ENCODE measurements around the gene ASGR1.

ASGR1 gene

DNA sequence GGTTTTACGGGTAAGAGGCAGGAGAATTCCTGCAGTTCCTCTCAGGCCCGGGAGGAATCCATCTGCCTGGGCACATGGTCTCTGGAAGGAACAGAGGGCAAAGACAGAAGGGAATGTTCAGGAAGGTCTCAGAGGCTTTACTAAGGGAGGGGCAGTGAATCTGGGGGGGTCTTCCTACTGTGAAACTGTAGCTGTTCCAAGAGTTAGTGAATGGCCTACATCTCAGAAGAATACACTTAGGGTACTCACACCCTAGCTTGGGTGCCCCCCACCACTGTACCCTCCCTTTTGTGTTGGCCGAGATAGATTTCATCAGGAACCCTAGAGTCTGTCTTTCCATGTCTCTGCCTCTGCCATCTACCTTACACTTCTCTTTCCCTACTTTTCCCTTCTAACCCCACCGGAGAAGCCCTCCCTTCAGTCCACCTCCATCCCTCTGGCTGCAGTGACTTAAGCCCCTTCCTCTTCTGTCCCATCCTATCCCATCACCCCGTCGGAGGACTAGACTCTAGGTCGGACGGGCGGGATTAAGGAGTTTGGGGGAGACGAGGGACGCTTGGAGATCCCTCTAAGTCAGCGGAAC, 40.1 kb upstream of the ASGR1 start:
- H3K4me1 ChIP-seq (ENCODE audit: control insufficient read depth, insufficient read depth, low read length): peaks cover 7% of the 10 kb centered on the region
- ChIA-PET CTCF (interaction anchor here (0.7 to 4.2 kb wide), 8 partner anchors 15 to 174 kb away, joined by 3 to 34 read pairs (median 6); partner anchors contain the start of genes DVL2, GABARAP and PHF23), POLR2A (interaction anchor here (0.6 to 9.8 kb wide), 18 partner anchors 13 to 296 kb away, joined by 3 to 284 read pairs (median 6); partner anchors contain the start of genes CTDNEP1, DVL2, ELP5 and GABARAP)
- H3K4me3 ChIP-seq (ENCODE audit: low read depth, low read length): peak overlapping the region; percentile 83
- H3K27ac ChIP-seq (ENCODE audit: extremely low read depth, low read depth, low read length): peak overlapping the region; percentile 83; the same call in 1 of the 2 replicates
- no peaks in the 10 kb centered on the region for H3K9me3 ChIP-seq (ENCODE audit: control insufficient read depth, insufficient read depth, low read depth, low read length)
- TF ChIP-seq ZNF354C (tag by site-specific recombination; IDR thresholded peaks at IDR 0.05; ENCODE audit: borderline replicate concordance, low read depth) (no peak), WT1 (tag by site-specific recombination; IDR thresholded peaks at IDR 0.05) (peak; percentile 43; the same call in 1 of the 2 replicates), ZNF423 (tag by site-specific recombination; IDR thresholded peaks at IDR 0.05) (no peak), ZNF2 (tag by site-specific recombination; IDR thresholded peaks at IDR 0.05) (0 out of 2 replicates have a peak, but pooled peaks have one; percentile 47), PRDM1 (tag by site-specific recombination; IDR thresholded peaks at IDR 0.05) (peak; percentile 62), ZNF140 (tag by site-specific recombination; IDR thresholded peaks at IDR 0.05) (no peak), ZNF366 (tag by site-specific recombination; conservative IDR thresholded peaks at IDR 0.05) (peak; percentile 58; the same call in 1 of the 2 replicates), KLF10 (tag by site-specific recombination; IDR thresholded peaks at IDR 0.05) (no peak), ZNF777 (tag by site-specific recombination; IDR thresholded peaks at IDR 0.05; ENCODE audit: borderline replicate concordance) (peak; percentile 66; the same call in 1 of the 2 replicates), SP2 (tag by site-specific recombination; IDR thresholded peaks at IDR 0.05) (peak; percentile 59), MYNN (tag by site-specific recombination; IDR thresholded peaks at IDR 0.05; ENCODE audit: borderline replicate concordance) (no peak), ZNF341 (tag by site-specific recombination; IDR thresholded peaks at IDR 0.05; ENCODE audit: low read depth) (peak; percentile 34; the same call in 1 of the 2 replicates), ZFP37 (tag by site-specific recombination; IDR thresholded peaks at IDR 0.05) (no peak), IKZF3 (tag by site-specific recombination; IDR thresholded peaks at IDR 0.05) (peak; percentile 44; the same call in 1 of the 2 replicates)
- TF ChIP-seq, protein P1, sequence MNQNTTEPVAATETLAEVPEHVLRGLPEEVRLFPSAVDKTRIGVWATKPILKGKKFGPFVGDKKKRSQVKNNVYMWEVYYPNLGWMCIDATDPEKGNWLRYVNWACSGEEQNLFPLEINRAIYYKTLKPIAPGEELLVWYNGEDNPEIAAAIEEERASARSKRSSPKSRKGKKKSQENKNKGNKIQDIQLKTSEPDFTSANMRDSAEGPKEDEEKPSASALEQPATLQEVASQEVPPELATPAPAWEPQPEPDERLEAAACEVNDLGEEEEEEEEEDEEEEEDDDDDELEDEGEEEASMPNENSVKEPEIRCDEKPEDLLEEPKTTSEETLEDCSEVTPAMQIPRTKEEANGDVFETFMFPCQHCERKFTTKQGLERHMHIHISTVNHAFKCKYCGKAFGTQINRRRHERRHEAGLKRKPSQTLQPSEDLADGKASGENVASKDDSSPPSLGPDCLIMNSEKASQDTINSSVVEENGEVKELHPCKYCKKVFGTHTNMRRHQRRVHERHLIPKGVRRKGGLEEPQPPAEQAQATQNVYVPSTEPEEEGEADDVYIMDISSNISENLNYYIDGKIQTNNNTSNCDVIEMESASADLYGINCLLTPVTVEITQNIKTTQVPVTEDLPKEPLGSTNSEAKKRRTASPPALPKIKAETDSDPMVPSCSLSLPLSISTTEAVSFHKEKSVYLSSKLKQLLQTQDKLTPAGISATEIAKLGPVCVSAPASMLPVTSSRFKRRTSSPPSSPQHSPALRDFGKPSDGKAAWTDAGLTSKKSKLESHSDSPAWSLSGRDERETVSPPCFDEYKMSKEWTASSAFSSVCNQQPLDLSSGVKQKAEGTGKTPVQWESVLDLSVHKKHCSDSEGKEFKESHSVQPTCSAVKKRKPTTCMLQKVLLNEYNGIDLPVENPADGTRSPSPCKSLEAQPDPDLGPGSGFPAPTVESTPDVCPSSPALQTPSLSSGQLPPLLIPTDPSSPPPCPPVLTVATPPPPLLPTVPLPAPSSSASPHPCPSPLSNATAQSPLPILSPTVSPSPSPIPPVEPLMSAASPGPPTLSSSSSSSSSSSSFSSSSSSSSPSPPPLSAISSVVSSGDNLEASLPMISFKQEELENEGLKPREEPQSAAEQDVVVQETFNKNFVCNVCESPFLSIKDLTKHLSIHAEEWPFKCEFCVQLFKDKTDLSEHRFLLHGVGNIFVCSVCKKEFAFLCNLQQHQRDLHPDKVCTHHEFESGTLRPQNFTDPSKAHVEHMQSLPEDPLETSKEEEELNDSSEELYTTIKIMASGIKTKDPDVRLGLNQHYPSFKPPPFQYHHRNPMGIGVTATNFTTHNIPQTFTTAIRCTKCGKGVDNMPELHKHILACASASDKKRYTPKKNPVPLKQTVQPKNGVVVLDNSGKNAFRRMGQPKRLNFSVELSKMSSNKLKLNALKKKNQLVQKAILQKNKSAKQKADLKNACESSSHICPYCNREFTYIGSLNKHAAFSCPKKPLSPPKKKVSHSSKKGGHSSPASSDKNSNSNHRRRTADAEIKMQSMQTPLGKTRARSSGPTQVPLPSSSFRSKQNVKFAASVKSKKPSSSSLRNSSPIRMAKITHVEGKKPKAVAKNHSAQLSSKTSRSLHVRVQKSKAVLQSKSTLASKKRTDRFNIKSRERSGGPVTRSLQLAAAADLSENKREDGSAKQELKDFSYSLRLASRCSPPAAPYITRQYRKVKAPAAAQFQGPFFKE (tag by site-specific recombination; IDR thresholded peaks at IDR 0.05; ENCODE audit: borderline replicate concordance): no peak
- TF ChIP-seq, protein P2, sequence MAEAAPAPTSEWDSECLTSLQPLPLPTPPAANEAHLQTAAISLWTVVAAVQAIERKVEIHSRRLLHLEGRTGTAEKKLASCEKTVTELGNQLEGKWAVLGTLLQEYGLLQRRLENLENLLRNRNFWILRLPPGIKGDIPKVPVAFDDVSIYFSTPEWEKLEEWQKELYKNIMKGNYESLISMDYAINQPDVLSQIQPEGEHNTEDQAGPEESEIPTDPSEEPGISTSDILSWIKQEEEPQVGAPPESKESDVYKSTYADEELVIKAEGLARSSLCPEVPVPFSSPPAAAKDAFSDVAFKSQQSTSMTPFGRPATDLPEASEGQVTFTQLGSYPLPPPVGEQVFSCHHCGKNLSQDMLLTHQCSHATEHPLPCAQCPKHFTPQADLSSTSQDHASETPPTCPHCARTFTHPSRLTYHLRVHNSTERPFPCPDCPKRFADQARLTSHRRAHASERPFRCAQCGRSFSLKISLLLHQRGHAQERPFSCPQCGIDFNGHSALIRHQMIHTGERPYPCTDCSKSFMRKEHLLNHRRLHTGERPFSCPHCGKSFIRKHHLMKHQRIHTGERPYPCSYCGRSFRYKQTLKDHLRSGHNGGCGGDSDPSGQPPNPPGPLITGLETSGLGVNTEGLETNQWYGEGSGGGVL (tag by site-specific recombination; IDR thresholded peaks at IDR 0.05): peak; percentile 55; the same call in 1 of the 2 replicates
- TF ChIP-seq, protein P3, sequence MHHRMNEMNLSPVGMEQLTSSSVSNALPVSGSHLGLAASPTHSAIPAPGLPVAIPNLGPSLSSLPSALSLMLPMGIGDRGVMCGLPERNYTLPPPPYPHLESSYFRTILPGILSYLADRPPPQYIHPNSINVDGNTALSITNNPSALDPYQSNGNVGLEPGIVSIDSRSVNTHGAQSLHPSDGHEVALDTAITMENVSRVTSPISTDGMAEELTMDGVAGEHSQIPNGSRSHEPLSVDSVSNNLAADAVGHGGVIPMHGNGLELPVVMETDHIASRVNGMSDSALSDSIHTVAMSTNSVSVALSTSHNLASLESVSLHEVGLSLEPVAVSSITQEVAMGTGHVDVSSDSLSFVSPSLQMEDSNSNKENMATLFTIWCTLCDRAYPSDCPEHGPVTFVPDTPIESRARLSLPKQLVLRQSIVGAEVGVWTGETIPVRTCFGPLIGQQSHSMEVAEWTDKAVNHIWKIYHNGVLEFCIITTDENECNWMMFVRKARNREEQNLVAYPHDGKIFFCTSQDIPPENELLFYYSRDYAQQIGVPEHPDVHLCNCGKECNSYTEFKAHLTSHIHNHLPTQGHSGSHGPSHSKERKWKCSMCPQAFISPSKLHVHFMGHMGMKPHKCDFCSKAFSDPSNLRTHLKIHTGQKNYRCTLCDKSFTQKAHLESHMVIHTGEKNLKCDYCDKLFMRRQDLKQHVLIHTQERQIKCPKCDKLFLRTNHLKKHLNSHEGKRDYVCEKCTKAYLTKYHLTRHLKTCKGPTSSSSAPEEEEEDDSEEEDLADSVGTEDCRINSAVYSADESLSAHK (tag by site-specific recombination; IDR thresholded peaks at IDR 0.05): no peak
- TF ChIP-seq, protein P4, sequence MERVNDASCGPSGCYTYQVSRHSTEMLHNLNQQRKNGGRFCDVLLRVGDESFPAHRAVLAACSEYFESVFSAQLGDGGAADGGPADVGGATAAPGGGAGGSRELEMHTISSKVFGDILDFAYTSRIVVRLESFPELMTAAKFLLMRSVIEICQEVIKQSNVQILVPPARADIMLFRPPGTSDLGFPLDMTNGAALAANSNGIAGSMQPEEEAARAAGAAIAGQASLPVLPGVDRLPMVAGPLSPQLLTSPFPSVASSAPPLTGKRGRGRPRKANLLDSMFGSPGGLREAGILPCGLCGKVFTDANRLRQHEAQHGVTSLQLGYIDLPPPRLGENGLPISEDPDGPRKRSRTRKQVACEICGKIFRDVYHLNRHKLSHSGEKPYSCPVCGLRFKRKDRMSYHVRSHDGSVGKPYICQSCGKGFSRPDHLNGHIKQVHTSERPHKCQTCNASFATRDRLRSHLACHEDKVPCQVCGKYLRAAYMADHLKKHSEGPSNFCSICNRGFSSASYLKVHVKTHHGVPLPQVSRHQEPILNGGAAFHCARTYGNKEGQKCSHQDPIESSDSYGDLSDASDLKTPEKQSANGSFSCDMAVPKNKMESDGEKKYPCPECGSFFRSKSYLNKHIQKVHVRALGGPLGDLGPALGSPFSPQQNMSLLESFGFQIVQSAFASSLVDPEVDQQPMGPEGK (tag by site-specific recombination; IDR thresholded peaks at IDR 0.05): peak; percentile 51
- TF ChIP-seq, protein P5, sequence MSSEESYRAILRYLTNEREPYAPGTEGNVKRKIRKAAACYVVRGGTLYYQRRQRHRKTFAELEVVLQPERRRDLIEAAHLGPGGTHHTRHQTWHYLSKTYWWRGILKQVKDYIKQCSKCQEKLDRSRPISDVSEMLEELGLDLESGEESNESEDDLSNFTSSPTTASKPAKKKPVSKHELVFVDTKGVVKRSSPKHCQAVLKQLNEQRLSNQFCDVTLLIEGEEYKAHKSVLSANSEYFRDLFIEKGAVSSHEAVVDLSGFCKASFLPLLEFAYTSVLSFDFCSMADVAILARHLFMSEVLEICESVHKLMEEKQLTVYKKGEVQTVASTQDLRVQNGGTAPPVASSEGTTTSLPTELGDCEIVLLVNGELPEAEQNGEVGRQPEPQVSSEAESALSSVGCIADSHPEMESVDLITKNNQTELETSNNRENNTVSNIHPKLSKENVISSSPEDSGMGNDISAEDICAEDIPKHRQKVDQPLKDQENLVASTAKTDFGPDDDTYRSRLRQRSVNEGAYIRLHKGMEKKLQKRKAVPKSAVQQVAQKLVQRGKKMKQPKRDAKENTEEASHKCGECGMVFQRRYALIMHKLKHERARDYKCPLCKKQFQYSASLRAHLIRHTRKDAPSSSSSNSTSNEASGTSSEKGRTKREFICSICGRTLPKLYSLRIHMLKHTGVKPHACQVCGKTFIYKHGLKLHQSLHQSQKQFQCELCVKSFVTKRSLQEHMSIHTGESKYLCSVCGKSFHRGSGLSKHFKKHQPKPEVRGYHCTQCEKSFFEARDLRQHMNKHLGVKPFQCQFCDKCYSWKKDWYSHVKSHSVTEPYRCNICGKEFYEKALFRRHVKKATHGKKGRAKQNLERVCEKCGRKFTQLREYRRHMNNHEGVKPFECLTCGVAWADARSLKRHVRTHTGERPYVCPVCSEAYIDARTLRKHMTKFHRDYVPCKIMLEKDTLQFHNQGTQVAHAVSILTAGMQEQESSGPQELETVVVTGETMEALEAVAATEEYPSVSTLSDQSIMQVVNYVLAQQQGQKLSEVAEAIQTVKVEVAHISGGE (tag by site-specific recombination; conservative IDR thresholded peaks at IDR 0.05; ENCODE audit: low read depth): no peak
- H3K36me3 ChIP-seq (ENCODE audit: control insufficient read depth in 2 of 2, insufficient read depth in 1 of 2, low read length in 2 of 2): peaks cover 12 to 34% of the 10 kb centered on the region in 2 experiments; a peak in 2 of 3 replicates

Data from HEK293 (cell line).